K562 (cell line): ENCODE results near the gene LY6G6C. TPM values are rescaled to one million over a fixed set of nuclear protein-coding genes. Genes with fewer than 3 reads are reported as not detected.

ENCODE experiments used
- ATF1 ChIP-seq, 2 experiments: fragments of 450-650 bp in 1 of 2; IDR thresholded peaks; 2 replicates each; pipeline ENCODE4 v1.6.1; 2016; ENCODE audit warnings: missing compliant biosample characterization in 1 of 2, missing genetic modification characterization in 1 of 2
- CBX5 ChIP-seq: IDR thresholded peaks from 2 replicates; pipeline ENCODE4 v1.6.1; 2014; ENCODE audit warnings: low read depth, borderline replicate concordance
- ESRRB ChIP-seq: fragments of 250-450 bp; sonication (Bioruptor Pico); IDR thresholded peaks from 2 replicates; pipeline ENCODE4 v1.5.0; 2020; ENCODE audit warnings: mild to moderate bottlenecking, moderate library complexity, borderline replicate concordance
- HDAC8 ChIP-seq: fragments of 450-650 bp; IDR thresholded peaks from 2 replicates; pipeline ENCODE4 v1.6.1; 2016; ENCODE audit warnings: mild to moderate bottlenecking, missing genetic modification characterization, moderate library complexity, missing compliant biosample characterization
- JUND ChIP-seq, 2 experiments: IDR thresholded peaks; 2 replicates in 1 of 2; 3 replicates in 1 of 2; pipeline ENCODE4 v1.6.1; 2011; ENCODE audit warnings: borderline replicate concordance in 2 of 2, low read depth in 2 of 2, low read length in 2 of 2, improper control_type of control experiment in 1 of 2, missing biosample characterization in 1 of 2, missing genetic modification characterization in 1 of 2, missing genetic modification reagents in 1 of 2
- MBD2 ChIP-seq: sonication (generic); IDR thresholded peaks from 2 replicates; pipeline ENCODE4 v1.6.1; 2016; ENCODE audit warnings: low read depth, borderline replicate concordance
- NR2F6 ChIP-seq: fragments of 450-650 bp; formaldehyde crosslinking; IDR thresholded peaks from 2 replicates; pipeline ENCODE4 v1.4.0; 2020; ENCODE audit warnings: mild to moderate bottlenecking
- PURB ChIP-seq: sonication (generic); formaldehyde crosslinking; IDR thresholded peaks from 2 replicates; pipeline ENCODE4 v1.9.0; 2021; ENCODE audit warnings: low read depth, mild to moderate bottlenecking, missing genetic modification reagents
- RFX7 ChIP-seq: fragments of 250-450 bp; sonication (Bioruptor Pico); IDR thresholded peaks from 2 replicates; pipeline ENCODE4 v1.5.1; 2021; ENCODE audit warnings: mild to moderate bottlenecking
- SIRT6 ChIP-seq: IDR thresholded peaks from one replicate; pipeline ENCODE4 v1.6.1; 2012; ENCODE audit warnings: low read depth, mild to moderate bottlenecking, control low read depth, inconsistent platforms, low read length, moderate library complexity
- SMC3 ChIP-seq: conservative IDR thresholded peaks from 2 replicates; pipeline ENCODE4 v1.6.1; 2011; ENCODE audit warnings: low read depth, low read length, improper control_type of control experiment; ENCODE audit not compliant: insufficient read depth
- TCF3 ChIP-seq: sonication (generic); formaldehyde crosslinking; IDR thresholded peaks from 2 replicates; pipeline ENCODE4 v1.4.0; 2020; ENCODE audit warnings: mild to moderate bottlenecking, missing genetic modification reagents
- ZBED1 ChIP-seq: IDR thresholded peaks from 2 replicates; pipeline ENCODE4 v1.6.1; 2014
- ZNF57 ChIP-seq: fragments of 450-650 bp; formaldehyde crosslinking; IDR thresholded peaks from 2 replicates; pipeline ENCODE4 v1.4.0; 2020; ENCODE audit warnings: mild to moderate bottlenecking, moderate library complexity
- polyA plus RNA-seq, 8 experiments: library from polyadenylated mRNA; depleted of rRNA in 4 of 8; stranded (reverse) in 5 of 8; unstranded in 3 of 8; fragments of >200 nt; fragmentation: Nextera tagmentation in 2 of 8; fragmentation: Illumina TruSeq in 1 of 8; extraction: Ambion mirVana in 2 of 8; extraction: Trizol in 1 of 8; gene quantifications; 2 replicates each; pipeline versions ENCODE4 v1.2.1 to v1.2.3, GENCODE V29; 2011 to 2014; ENCODE audit warnings: inconsistent platforms in 1 of 8, missing spikeins in 1 of 8
- total RNA-seq, 7 experiments: library from RNA; depleted of rRNA in 6 of 7; stranded (reverse); fragments of >200 nt in 6 of 7; fragmentation: Illumina TruSeq in 2 of 7; extraction: Trizol in 2 of 7; gene quantifications; 2 replicates each; pipeline versions ENCODE4 v1.2.1 to v1.2.3, GENCODE V29; 2011 to 2021; ENCODE audit warnings: low replicate concordance in 1 of 7
- TF ChIP-seq, protein P1 (sequence below): sonication (generic); formaldehyde crosslinking; IDR thresholded peaks from 2 replicates; pipeline ENCODE4 v1.8.1; 2023; ENCODE audit warnings: mild to moderate bottlenecking, missing genetic modification reagents
- TF ChIP-seq, protein P2 (sequence below): sonication (generic); formaldehyde crosslinking; IDR thresholded peaks from 2 replicates; pipeline ENCODE4 v1.8.0; 2022; ENCODE audit warnings: missing genetic modification reagents, mild to moderate bottlenecking, borderline replicate concordance
- TF ChIP-seq, protein P3 (sequence below): sonication (generic); formaldehyde crosslinking; IDR thresholded peaks from 2 replicates; pipeline ENCODE4 v1.8.0; 2023; ENCODE audit warnings: missing genetic modification reagents, mild to moderate bottlenecking, borderline replicate concordance

The LY6G6C gene
- total and polyA plus RNA-seq, 9 of the 15 experiments (the other 6 are each of a cell fraction or from before 2014, with no cell fraction given) = 0.06 to 0.20 TPM; not detected in 7

DNA sequence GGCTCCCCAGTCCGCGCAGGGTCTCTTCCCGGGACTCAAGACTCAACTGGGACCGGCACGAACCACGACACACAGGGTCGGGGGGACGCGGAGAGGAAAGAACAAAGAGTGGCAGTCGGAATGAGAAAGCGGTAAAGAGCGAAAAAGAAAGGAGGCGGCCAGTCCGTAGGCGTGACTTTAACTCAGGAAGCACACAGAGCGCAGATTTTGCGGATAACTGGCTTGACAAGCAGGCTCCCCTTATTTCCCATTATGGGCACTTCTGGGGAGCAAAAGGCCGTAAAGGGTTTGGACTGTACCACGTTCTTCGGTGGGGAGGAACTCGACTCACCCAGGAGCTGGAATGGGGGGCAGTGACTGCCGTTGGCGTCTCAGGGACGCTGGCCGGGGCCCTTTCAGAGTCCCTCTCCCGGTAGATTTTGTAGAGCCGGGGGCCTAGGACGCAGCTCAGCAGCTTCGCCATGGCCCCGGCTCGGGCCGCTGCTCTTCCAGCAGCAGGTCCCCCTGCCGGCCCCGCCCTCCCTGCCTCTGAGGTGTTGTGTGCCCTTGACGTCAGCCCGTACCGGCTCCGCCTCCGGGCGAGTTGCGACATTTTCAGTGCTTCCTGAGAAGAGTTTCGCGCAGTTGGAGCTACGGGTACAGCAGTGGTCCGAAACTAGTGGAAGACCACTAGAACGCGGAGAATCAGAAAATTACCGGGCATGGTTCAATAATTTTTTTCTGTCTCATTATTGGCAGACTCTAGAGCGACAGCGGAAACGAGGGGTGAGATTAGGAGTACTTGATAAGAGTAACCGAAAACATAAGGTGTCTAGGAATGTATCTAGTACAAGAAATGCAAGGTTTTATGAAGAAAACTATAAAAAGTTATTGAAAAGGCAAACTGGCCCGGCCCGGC lies 18.5 kb downstream of the LY6G6C start, which contains the start of gene ABHD16A (continued):
- TF ChIP-seq, protein P1, sequence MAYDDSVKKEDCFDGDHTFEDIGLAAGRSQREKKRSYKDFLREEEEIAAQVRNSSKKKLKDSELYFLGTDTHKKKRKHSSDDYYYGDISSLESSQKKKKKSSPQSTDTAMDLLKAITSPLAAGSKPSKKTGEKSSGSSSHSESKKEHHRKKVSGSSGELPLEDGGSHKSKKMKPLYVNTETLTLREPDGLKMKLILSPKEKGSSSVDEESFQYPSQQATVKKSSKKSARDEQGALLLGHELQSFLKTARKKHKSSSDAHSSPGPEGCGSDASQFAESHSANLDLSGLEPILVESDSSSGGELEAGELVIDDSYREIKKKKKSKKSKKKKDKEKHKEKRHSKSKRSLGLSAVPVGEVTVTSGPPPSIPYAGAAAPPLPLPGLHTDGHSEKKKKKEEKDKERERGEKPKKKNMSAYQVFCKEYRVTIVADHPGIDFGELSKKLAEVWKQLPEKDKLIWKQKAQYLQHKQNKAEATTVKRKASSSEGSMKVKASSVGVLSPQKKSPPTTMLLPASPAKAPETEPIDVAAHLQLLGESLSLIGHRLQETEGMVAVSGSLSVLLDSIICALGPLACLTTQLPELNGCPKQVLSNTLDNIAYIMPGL (CRISPR knock-in tag) = no peak; the same call in none of the 2 replicates
- TF ChIP-seq SIRT6 = peak; percentile 66
- no peak for TF ChIP-seq NR2F6 (CRISPR knock-in tag)
- TF ChIP-seq ZNF57 (CRISPR knock-in tag) = 0 out of 2 replicates have a peak, but pooled peaks have one; percentile 31
- TF ChIP-seq CBX5 = no peak
- no peak; the same call in 1 of the 2 replicates for TF ChIP-seq SMC3
- TF ChIP-seq PURB = no peak
- TF ChIP-seq ESRRB (CRISPR knock-in tag) = no peak
- TF ChIP-seq, protein P2, sequence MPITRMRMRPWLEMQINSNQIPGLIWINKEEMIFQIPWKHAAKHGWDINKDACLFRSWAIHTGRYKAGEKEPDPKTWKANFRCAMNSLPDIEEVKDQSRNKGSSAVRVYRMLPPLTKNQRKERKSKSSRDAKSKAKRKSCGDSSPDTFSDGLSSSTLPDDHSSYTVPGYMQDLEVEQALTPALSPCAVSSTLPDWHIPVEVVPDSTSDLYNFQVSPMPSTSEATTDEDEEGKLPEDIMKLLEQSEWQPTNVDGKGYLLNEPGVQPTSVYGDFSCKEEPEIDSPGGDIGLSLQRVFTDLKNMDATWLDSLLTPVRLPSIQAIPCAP (CRISPR knock-in tag) = no peak; the same call in 1 of the 2 replicates
- TF ChIP-seq TCF3 (CRISPR knock-in tag) = peak; percentile 48; the same call in 1 of the 2 replicates
- TF ChIP-seq RFX7 (CRISPR knock-in tag) = no peak
- no peak; the same call in none of the 2 replicates for TF ChIP-seq ZBED1
- TF ChIP-seq, protein P3, sequence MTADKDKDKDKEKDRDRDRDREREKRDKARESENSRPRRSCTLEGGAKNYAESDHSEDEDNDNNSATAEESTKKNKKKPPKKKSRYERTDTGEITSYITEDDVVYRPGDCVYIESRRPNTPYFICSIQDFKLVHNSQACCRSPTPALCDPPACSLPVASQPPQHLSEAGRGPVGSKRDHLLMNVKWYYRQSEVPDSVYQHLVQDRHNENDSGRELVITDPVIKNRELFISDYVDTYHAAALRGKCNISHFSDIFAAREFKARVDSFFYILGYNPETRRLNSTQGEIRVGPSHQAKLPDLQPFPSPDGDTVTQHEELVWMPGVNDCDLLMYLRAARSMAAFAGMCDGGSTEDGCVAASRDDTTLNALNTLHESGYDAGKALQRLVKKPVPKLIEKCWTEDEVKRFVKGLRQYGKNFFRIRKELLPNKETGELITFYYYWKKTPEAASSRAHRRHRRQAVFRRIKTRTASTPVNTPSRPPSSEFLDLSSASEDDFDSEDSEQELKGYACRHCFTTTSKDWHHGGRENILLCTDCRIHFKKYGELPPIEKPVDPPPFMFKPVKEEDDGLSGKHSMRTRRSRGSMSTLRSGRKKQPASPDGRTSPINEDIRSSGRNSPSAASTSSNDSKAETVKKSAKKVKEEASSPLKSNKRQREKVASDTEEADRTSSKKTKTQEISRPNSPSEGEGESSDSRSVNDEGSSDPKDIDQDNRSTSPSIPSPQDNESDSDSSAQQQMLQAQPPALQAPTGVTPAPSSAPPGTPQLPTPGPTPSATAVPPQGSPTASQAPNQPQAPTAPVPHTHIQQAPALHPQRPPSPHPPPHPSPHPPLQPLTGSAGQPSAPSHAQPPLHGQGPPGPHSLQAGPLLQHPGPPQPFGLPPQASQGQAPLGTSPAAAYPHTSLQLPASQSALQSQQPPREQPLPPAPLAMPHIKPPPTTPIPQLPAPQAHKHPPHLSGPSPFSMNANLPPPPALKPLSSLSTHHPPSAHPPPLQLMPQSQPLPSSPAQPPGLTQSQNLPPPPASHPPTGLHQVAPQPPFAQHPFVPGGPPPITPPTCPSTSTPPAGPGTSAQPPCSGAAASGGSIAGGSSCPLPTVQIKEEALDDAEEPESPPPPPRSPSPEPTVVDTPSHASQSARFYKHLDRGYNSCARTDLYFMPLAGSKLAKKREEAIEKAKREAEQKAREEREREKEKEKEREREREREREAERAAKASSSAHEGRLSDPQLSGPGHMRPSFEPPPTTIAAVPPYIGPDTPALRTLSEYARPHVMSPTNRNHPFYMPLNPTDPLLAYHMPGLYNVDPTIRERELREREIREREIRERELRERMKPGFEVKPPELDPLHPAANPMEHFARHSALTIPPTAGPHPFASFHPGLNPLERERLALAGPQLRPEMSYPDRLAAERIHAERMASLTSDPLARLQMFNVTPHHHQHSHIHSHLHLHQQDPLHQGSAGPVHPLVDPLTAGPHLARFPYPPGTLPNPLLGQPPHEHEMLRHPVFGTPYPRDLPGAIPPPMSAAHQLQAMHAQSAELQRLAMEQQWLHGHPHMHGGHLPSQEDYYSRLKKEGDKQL (CRISPR knock-in tag) = no peak
- TF ChIP-seq MBD2 = peak; percentile 95
- peak; percentile 44; the same call in 1 of the 2 replicates for TF ChIP-seq HDAC8
- peak; percentile 67 for TF ChIP-seq ATF1 (CRISPR knock-in tag; IDR thresholded peaks at IDR 0.05)
- peak; percentile 98 for TF ChIP-seq ATF1 (tag; IDR thresholded peaks at IDR 0.05)
- peak; percentile 90 for TF ChIP-seq JUND (IDR thresholded peaks at IDR 0.05; ENCODE audit: borderline replicate concordance, low read depth, low read length)
- peak; percentile 80; the same call in 1 of the 3 replicates for TF ChIP-seq JUND (tag; IDR thresholded peaks at IDR 0.05; ENCODE audit: borderline replicate concordance, low read depth, low read length)
